Activated naive CD4-positive, alpha-beta T cell treated with Interleukin-2 at 50 U/mL for 16 hours (primary cell): ENCODE measurements around the gene CPE.
A peak's percentile ranks its signal among the peaks of the same experiment; 100 is the strongest.
"Not testable (repeated sequence)": the region's sequence is repeated elsewhere in the genome, so short reads cannot be mapped to it uniquely, and the experiment has no call there.

Source experiments
- DNase-seq: peaks from one replicate; pipeline ENCODE4 v3.0.0-alpha.2; 2020

CPE gene

GRCh38 chr4:165472943-165473676 is 94.3 kb downstream of the CPE start:
- DNase-seq: no peak

- DNase-seq: no peak
Measured at GRCh38 chr4:165474784-165475705, 96.2 kb downstream of the CPE start.

- no peak for DNase-seq
Measured at GRCh38 chr4:165475706-165476070, 96.9 kb downstream of the CPE start.

GRCh38 chr4:165476214-165477098 is 97.6 kb downstream of the CPE start:
- DNase-seq: no peak

- DNase-seq: no peak
Measured at GRCh38 chr4:165477799-165478198, 99.0 kb downstream of the CPE start.

GRCh38 chr4:165478260-165478659 is 99.5 kb downstream of the CPE start:
- DNase-seq: no peak

GRCh38 chr4:165481053-165481835 is 102.4 kb downstream of the CPE start:
- DNase-seq: no peak

GRCh38 chr4:165489786-165490185 is 111.0 kb downstream of the CPE start:
- no peak for DNase-seq

- DNase-seq: not testable (repeated sequence)
Measured at GRCh38 chr4:165492583-165492982, 113.8 kb downstream of the CPE start.

- peak; percentile 64 for DNase-seq
Measured at GRCh38 chr4:165493359-165493758, 114.6 kb downstream of the CPE start.

GRCh38 chr4:165502916-165503907 is 124.4 kb downstream of the CPE start:
- no peak for DNase-seq

GRCh38 chr4:165504184-165504583 is 125.4 kb downstream of the CPE start:
- no peak for DNase-seq

- DNase-seq: no peak
Measured at GRCh38 chr4:165505958-165506837, 127.4 kb downstream of the CPE start.

GRCh38 chr4:165506849-165507248 is 128.0 kb downstream of the CPE start:
- no peak for DNase-seq

- DNase-seq: no peak
Measured at GRCh38 chr4:165507381-165507780, 128.6 kb downstream of the CPE start.

- DNase-seq: no peak
Measured at GRCh38 chr4:165508372-165509120, 129.7 kb downstream of the CPE start.

GRCh38 chr4:165512424-165512823 is 133.6 kb downstream of the CPE start:
- DNase-seq: no peak

- DNase-seq: no peak
Measured at GRCh38 chr4:165514739-165515138, 135.9 kb downstream of the CPE start.

GRCh38 chr4:165515201-165515600 is 136.4 kb downstream of the CPE start:
- DNase-seq: no peak
